HCT116 (cell line): ENCODE results near the gene ADM5. TPM values are rescaled to one million over a fixed set of nuclear protein-coding genes. Genes with fewer than 3 reads are reported as not detected.

Experiments
- ATAC-seq: fragments of 200-7000 bp; cut with Tn5 transposase; 2 replicates; pipeline ENCODE4 v1.9.1; 2020; ENCODE audit warnings: mild to moderate bottlenecking, moderate library complexity
- BruUV-seq: library from RNA; stranded (reverse); fragments of 400-500 nt; replicated peaks from 2 replicates; lab custom pipeline; 2021; lab: Mats Ljungman, UMichigan
- CTCF ChIA-PET: fragments of 300-600 bp; sonication (Branson Sonifier 250); formaldehyde crosslinking; loops from one replicate; lab custom pipeline; 2021; ENCODE audit warnings: antibody characterized with exemption; lab: Charles Lee
- POLR2A ChIA-PET: fragments of 300-600, 350-600 bp; sonication (Branson Sonifier 250); formaldehyde crosslinking; loops from one replicate; lab custom pipeline; 2021; ENCODE audit warnings: antibody characterized with exemption; lab: Charles Lee
- RAD21 ChIA-PET, 2 experiments: fragments of 300-600 bp; sonication (Branson Sonifier 250); formaldehyde crosslinking; loops; one replicate each; lab custom pipeline; 2023; ENCODE audit warnings: low total read pairs in 2 of 2; ENCODE audit not compliant: uncharacterized antibody in 2 of 2, unreplicated experiment in 2 of 2, low non-redundant PET in 1 of 2; lab: Charles Lee
- DNase-seq: peaks from one replicate; pipeline ENCODE4 v3.0.0-alpha.2; 2010; ENCODE audit warnings: low read depth, low spot score
- H2AFZ ChIP-seq: fragments of 200-600 bp; shearing (Covaris generic), sonication (generic); 2 replicates; pipeline ENCODE4 v1.6.1; 2017; ENCODE audit warnings: low read depth, mixed run types, mixed read lengths, antibody characterized with exemption, low read length; ENCODE audit not compliant: poor library complexity, severe bottlenecking
- H3K27ac ChIP-seq: 2 replicates; pipeline ENCODE4 v1.5.1; 2012; ENCODE audit warnings: low read depth, low read length
- H3K27me3 ChIP-seq: fragments of 200-600 bp; sonication (generic); 2 replicates; pipeline ENCODE4 v1.6.1; 2016; ENCODE audit warnings: mixed run types, low read length, mixed read lengths; ENCODE audit not compliant: insufficient read depth
- H3K36me3 ChIP-seq, 2 experiments: fragments of 200-500 bp in 1 of 2; fragments of 200-600 bp in 1 of 2; sonication (Bioruptor generic) in 1 of 2; sonication (generic) in 1 of 2; 2 replicates each; pipeline versions ENCODE4 v1.5.1 to v1.6.1; 2014 to 2016; ENCODE audit warnings: low read length in 2 of 2, inconsistent platforms in 1 of 2, mixed read lengths in 1 of 2, mixed run types in 1 of 2; ENCODE audit not compliant: insufficient read depth in 2 of 2, control insufficient read depth in 1 of 2
- H3K4me1 ChIP-seq, 2 experiments: fragments of 200-600 bp in 1 of 2; sonication (generic) in 1 of 2; 2 replicates each; pipeline versions ENCODE4 v1.5.1 to v1.6.1; 2012 to 2017; ENCODE audit warnings: low read length in 2 of 2, inconsistent platforms in 1 of 2, mild to moderate bottlenecking in 1 of 2, mixed read lengths in 1 of 2, mixed run types in 1 of 2, moderate library complexity in 1 of 2; ENCODE audit not compliant: insufficient read depth in 2 of 2, control insufficient read depth in 1 of 2
- H3K4me2 ChIP-seq: fragments of 200-600 bp; sonication (generic); 2 replicates; pipeline ENCODE4 v1.6.1; 2017; ENCODE audit warnings: mixed run types, low read length, mixed read lengths
- H3K4me3 ChIP-seq, 2 experiments: fragments of 200-600 bp in 1 of 2; sonication (generic) in 1 of 2; replicated peaks in 1 of 2; 2 replicates each; pipeline ENCODE4 v1.5.1; 2011 to 2016; ENCODE audit warnings: low read length in 2 of 2, control low read depth in 1 of 2, low read depth in 1 of 2, mild to moderate bottlenecking in 1 of 2, mixed read lengths in 1 of 2, mixed run types in 1 of 2
- H3K79me2 ChIP-seq: fragments of 200-600 bp; sonication (generic); 2 replicates; pipeline ENCODE4 v1.6.1; 2017; ENCODE audit warnings: mild to moderate bottlenecking, mixed run types, low read length, moderate library complexity, mixed read lengths; ENCODE audit not compliant: insufficient read depth
- H3K9ac ChIP-seq: fragments of 200-600 bp; sonication (generic); 2 replicates; pipeline ENCODE4 v1.6.1; 2016; ENCODE audit warnings: low read length, mixed read lengths
- H3K9me2 ChIP-seq: fragments of 200-600 bp; sonication (generic), shearing (Covaris generic); 2 replicates; pipeline ENCODE4 v1.6.1; 2017; ENCODE audit warnings: mixed run types, mild to moderate bottlenecking, moderate library complexity; ENCODE audit not compliant: insufficient read depth
- H3K9me3 ChIP-seq, 2 experiments: fragments of 200-500 bp in 1 of 2; fragments of 200-600 bp in 1 of 2; sonication (Bioruptor generic) in 1 of 2; sonication (generic) in 1 of 2; 2 replicates each; pipeline ENCODE4 v1.6.1; 2014 to 2017; ENCODE audit warnings: low read length in 2 of 2, mixed read lengths in 2 of 2, inconsistent platforms in 1 of 2, low read depth in 1 of 2, mild to moderate bottlenecking in 1 of 2, mixed run types in 1 of 2, moderate library complexity in 1 of 2; ENCODE audit not compliant: control insufficient read depth in 1 of 2, insufficient read depth in 1 of 2
- H4K20me1 ChIP-seq: fragments of 200-600 bp; sonication (generic), shearing (Covaris generic); 2 replicates; pipeline ENCODE4 v1.6.1; 2017; ENCODE audit warnings: mixed run types, mild to moderate bottlenecking, moderate library complexity; ENCODE audit not compliant: insufficient read depth
- EZH2phosphoT487 ChIP-seq: fragments of 200-600 bp; IDR thresholded peaks from 2 replicates; pipeline ENCODE4 v1.6.1; 2018; ENCODE audit warnings: antibody characterized with exemption, borderline replicate concordance
- JUND ChIP-seq: IDR thresholded peaks from 2 replicates; pipeline ENCODE4 v1.6.1; 2012
- POLR2AphosphoS5 ChIP-seq: IDR thresholded peaks from 2 replicates; pipeline ENCODE4 v1.6.1; 2011; ENCODE audit warnings: mild to moderate bottlenecking, low read depth, low read length, moderate library complexity
- REST ChIP-seq: IDR thresholded peaks from 2 replicates; pipeline ENCODE4 v1.6.1; 2012; ENCODE audit warnings: low read depth
- YY1 ChIP-seq: IDR thresholded peaks from 2 replicates; pipeline ENCODE4 v1.6.1; 2011; ENCODE audit warnings: low read length, low read depth, moderate library complexity, mild to moderate bottlenecking; ENCODE audit not compliant: insufficient replicate concordance; ENCODE audit errors: extremely low read depth
- intact Hi-C: fragments of 100-400 bp; cut with micrococcal nuclease; formaldehyde crosslinking; loops from 2 replicates; pipeline ENCODE4 v1.10.0; 2022
- total RNA-seq: library from RNA; stranded (reverse); gene quantifications from one replicate; pipeline ENCODE4 v1.2.1, GENCODE V29; 2021; ENCODE audit not compliant: unreplicated experiment

Gene ADM5
- total RNA-seq, 1 experiment from 2014 or later, result 12.1 TPM

- H3K9me2 ChIP-seq, result no peaks in the 10 kb centered on the region
- H3K27me3 ChIP-seq, result no peaks in the 10 kb centered on the region
- intact Hi-C loops, result no loop called here
- H3K27ac ChIP-seq, result peak within 1 kb of the TSS; percentile 36; the same call in 1 of the 2 replicates
- POLR2A ChIA-PET, result no interaction called here
- RAD21 ChIA-PET, result no interaction called here
- CTCF ChIA-PET, result interaction anchor here (1.2 kb wide), 1 partner anchor 10 kb away, joined by 3 read pairs; no protein-coding TSS in a partner anchor
- no peak for TF ChIP-seq YY1
- no peak for TF ChIP-seq JUND
- TF ChIP-seq POLR2AphosphoS5, result peak; percentile 54
- no peak for TF ChIP-seq REST
- no peak for TF ChIP-seq EZH2phosphoT487
- peaks cover 4% of the 10 kb centered on the region; the same call in 1 of the 2 replicates for H3K79me2 ChIP-seq
- no TSS peak for BruUV-seq
- peaks cover 14 to 15% of the 10 kb centered on the region in 2 experiments; a peak in 3 of 4 replicates for H3K36me3 ChIP-seq
- no peaks in the 10 kb centered on the region for H3K9me3 ChIP-seq
- ATAC-seq (peak; percentile 70), DNase-seq (no peak)
- peak within 1 kb of the TSS; percentile 59 for H3K9ac ChIP-seq
- H3K4me1 ChIP-seq, result peaks cover 0 to 26% of the 10 kb centered on the region in 2 experiments; a peak in 2 of 4 replicates
- H4K20me1 ChIP-seq, result no peaks in the 10 kb centered on the region
- H2AFZ ChIP-seq, result no peak within 1 kb of the TSS
- peak within 1 kb of the TSS; percentile 80 for H3K4me2 ChIP-seq
- peak within 1 kb of the TSS; percentile 28 to 58 for H3K4me3 ChIP-seq
Observed at GRCh38 chr19:49690656-49691242, 1.4 kb downstream of the ADM5 start, which contains the start of gene CPT1C. CPT1C (plus strand) TSS chr19:49691116; CDS start chr19:49692253, 1,137 bp downstream.
